GM12878 (cell line): Measurements from ENCODE around the gene FHL5. TPM values are rescaled to one million over a fixed set of nuclear protein-coding genes. Genes with fewer than 3 reads are reported as not detected.

Experiments
- BRCA1 ChIP-seq: IDR thresholded peaks from 2 replicates; pipeline ENCODE4 v1.6.1; 2011; ENCODE audit warnings: low read depth, low read length, improper control_type of control experiment
- EP300 ChIP-seq, 2 experiments: fragments of 150-350 bp in 1 of 2; IDR thresholded peaks; 2 replicates each; pipeline ENCODE4 v1.6.1; 2011 to 2012; ENCODE audit warnings: low read depth in 2 of 2, low read length in 2 of 2, borderline replicate concordance in 1 of 2, improper control_type of control experiment in 1 of 2, inconsistent platforms in 1 of 2; ENCODE audit not compliant: control insufficient read depth in 1 of 2
- EZH2 ChIP-seq: IDR thresholded peaks from 2 replicates; pipeline ENCODE4 v1.6.1; 2012; ENCODE audit warnings: low read depth, mild to moderate bottlenecking, control low read depth, inconsistent platforms, low read length, borderline replicate concordance; ENCODE audit not compliant: control insufficient read depth
- IKZF1 ChIP-seq: fragments of 450-650 bp; conservative IDR thresholded peaks from 2 replicates; pipeline ENCODE4 v1.6.1; 2017; ENCODE audit warnings: antibody characterized with exemption, mild to moderate bottlenecking
- IKZF2 ChIP-seq, 2 experiments: fragments of 450-650 bp; IDR thresholded peaks; 2 replicates each; pipeline ENCODE4 v1.6.1; 2017; ENCODE audit warnings: mild to moderate bottlenecking in 2 of 2, moderate library complexity in 2 of 2
- LARP7 ChIP-seq: fragments of 450-650 bp; IDR thresholded peaks from 2 replicates; pipeline ENCODE4 v1.6.1; 2017; ENCODE audit warnings: mild to moderate bottlenecking
- RUNX3 ChIP-seq: IDR thresholded peaks from 2 replicates; pipeline ENCODE4 v1.6.1; 2012; ENCODE audit warnings: low read length, inconsistent platforms
- SPI1 ChIP-seq: IDR thresholded peaks from 2 replicates; pipeline ENCODE4 v1.6.1; 2011; ENCODE audit warnings: low read depth, mild to moderate bottlenecking, low read length, moderate library complexity, borderline replicate concordance; ENCODE audit not compliant: insufficient read depth
- SRF ChIP-seq, 2 experiments: IDR thresholded peaks; 2 replicates each; pipeline ENCODE4 v1.6.1; 2011; ENCODE audit warnings: low read depth in 2 of 2, low read length in 2 of 2, mild to moderate bottlenecking in 1 of 2, moderate library complexity in 1 of 2
- TAF1 ChIP-seq: IDR thresholded peaks from 2 replicates; pipeline ENCODE4 v1.6.1; 2011; ENCODE audit warnings: mild to moderate bottlenecking, low read depth, low read length, borderline replicate concordance
- polyA plus RNA-seq, 11 experiments: library from polyadenylated mRNA; depleted of rRNA in 4 of 11; unstranded in 6 of 11; stranded (reverse) in 5 of 11; fragments of >200 nt; fragmentation: Nextera tagmentation in 4 of 11; fragmentation: Illumina TruSeq in 1 of 11; extraction: Ambion mirVana in 4 of 11; extraction: Trizol in 1 of 11; gene quantifications; 1 replicate in 1 of 11; 2 replicates in 10 of 11; pipeline versions ENCODE4 v1.2.1 to v1.2.3, GENCODE V29; 2011 to 2016; ENCODE audit warnings: inconsistent platforms in 2 of 11, missing spikeins in 2 of 11, low read depth in 1 of 11
- total RNA-seq, 4 experiments: library from RNA; depleted of rRNA in 3 of 4; stranded (reverse); fragments of >200 nt in 3 of 4; fragmentation: Illumina TruSeq in 1 of 4; extraction: Trizol in 1 of 4; gene quantifications; 2 replicates each; pipeline versions ENCODE4 v1.2.1 to v1.2.3, GENCODE V29; 2013 to 2021
- TF ChIP-seq, protein P1 (sequence below): fragments of 450-650 bp; IDR thresholded peaks from 2 replicates; pipeline ENCODE4 v1.6.1; 2017; ENCODE audit warnings: mild to moderate bottlenecking, low read depth, inconsistent platforms; ENCODE audit not compliant: poor library complexity, severe bottlenecking
- TF ChIP-seq, protein P2 (sequence below): fragments of 450-650 bp; IDR thresholded peaks from 2 replicates; pipeline ENCODE4 v1.6.1; 2017; ENCODE audit warnings: mild to moderate bottlenecking, moderate library complexity
- TF ChIP-seq, protein P3 (sequence below): fragments of 450-650 bp; IDR thresholded peaks from 2 replicates; pipeline ENCODE4 v1.6.1; 2018; ENCODE audit warnings: mild to moderate bottlenecking, low read depth, moderate library complexity; ENCODE audit not compliant: partially characterized antibody
- TF ChIP-seq, protein P4 (sequence below): IDR thresholded peaks from 2 replicates; pipeline ENCODE4 v1.6.1; 2011; ENCODE audit warnings: mild to moderate bottlenecking, low read depth, low read length, moderate library complexity; ENCODE audit not compliant: insufficient replicate concordance
- TF ChIP-seq, protein P5 (sequence below): fragments of 450-650 bp; formaldehyde crosslinking; IDR thresholded peaks from 2 replicates; pipeline ENCODE4 v1.5.0; 2022; ENCODE audit warnings: mild to moderate bottlenecking, missing genetic modification characterization

FHL5 gene
- total and polyA plus RNA-seq, 10 of the 15 experiments (the other 5 are each of a cell fraction or from before 2014, with no cell fraction given) = 0.16 TPM; not detected in 9

DNA sequence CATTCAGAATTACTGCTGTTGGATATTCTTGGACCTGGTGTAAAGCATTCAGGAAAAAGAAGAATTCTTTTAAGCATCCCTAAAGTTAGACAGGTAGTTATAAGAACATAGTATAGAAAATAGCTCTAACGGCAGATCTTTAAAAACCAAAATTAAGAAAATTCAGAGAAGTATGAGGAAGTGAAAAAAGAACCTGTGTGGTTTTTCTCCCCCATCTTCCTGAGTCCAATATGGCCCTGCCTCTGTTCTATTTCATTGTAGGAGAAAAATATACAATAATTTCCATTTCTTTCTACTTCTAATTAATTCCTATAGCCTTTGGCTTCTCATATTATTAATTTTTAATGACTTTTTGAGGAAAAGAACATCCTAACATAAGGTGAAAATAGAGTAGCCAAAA lies 47.1 kb downstream of the FHL5 start (continued):
- TF ChIP-seq, protein P1, sequence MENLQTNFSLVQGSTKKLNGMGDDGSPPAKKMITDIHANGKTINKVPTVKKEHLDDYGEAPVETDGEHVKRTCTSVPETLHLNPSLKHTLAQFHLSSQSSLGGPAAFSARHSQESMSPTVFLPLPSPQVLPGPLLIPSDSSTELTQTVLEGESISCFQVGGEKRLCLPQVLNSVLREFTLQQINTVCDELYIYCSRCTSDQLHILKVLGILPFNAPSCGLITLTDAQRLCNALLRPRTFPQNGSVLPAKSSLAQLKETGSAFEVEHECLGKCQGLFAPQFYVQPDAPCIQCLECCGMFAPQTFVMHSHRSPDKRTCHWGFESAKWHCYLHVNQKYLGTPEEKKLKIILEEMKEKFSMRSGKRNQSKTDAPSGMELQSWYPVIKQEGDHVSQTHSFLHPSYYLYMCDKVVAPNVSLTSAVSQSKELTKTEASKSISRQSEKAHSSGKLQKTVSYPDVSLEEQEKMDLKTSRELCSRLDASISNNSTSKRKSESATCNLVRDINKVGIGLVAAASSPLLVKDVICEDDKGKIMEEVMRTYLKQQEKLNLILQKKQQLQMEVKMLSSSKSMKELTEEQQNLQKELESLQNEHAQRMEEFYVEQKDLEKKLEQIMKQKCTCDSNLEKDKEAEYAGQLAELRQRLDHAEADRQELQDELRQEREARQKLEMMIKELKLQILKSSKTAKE = peak; percentile 22
- TF ChIP-seq, protein P2, sequence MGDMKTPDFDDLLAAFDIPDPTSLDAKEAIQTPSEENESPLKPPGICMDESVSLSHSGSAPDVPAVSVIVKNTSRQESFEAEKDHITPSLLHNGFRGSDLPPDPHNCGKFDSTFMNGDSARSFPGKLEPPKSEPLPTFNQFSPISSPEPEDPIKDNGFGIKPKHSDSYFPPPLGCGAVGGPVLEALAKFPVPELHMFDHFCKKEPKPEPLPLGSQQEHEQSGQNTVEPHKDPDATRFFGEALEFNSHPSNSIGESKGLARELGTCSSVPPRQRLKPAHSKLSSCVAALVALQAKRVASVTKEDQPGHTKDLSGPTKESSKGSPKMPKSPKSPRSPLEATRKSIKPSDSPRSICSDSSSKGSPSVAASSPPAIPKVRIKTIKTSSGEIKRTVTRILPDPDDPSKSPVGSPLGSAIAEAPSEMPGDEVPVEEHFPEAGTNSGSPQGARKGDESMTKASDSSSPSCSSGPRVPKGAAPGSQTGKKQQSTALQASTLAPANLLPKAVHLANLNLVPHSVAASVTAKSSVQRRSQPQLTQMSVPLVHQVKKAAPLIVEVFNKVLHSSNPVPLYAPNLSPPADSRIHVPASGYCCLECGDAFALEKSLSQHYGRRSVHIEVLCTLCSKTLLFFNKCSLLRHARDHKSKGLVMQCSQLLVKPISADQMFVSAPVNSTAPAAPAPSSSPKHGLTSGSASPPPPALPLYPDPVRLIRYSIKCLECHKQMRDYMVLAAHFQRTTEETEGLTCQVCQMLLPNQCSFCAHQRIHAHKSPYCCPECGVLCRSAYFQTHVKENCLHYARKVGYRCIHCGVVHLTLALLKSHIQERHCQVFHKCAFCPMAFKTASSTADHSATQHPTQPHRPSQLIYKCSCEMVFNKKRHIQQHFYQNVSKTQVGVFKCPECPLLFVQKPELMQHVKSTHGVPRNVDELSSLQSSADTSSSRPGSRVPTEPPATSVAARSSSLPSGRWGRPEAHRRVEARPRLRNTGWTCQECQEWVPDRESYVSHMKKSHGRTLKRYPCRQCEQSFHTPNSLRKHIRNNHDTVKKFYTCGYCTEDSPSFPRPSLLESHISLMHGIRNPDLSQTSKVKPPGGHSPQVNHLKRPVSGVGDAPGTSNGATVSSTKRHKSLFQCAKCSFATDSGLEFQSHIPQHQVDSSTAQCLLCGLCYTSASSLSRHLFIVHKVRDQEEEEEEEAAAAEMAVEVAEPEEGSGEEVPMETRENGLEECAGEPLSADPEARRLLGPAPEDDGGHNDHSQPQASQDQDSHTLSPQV = peak; percentile 87; the same call in 1 of the 2 replicates
- no peak for TF ChIP-seq EZH2
- TF ChIP-seq SPI1 = peak; percentile 87
- TF ChIP-seq, protein P3, sequence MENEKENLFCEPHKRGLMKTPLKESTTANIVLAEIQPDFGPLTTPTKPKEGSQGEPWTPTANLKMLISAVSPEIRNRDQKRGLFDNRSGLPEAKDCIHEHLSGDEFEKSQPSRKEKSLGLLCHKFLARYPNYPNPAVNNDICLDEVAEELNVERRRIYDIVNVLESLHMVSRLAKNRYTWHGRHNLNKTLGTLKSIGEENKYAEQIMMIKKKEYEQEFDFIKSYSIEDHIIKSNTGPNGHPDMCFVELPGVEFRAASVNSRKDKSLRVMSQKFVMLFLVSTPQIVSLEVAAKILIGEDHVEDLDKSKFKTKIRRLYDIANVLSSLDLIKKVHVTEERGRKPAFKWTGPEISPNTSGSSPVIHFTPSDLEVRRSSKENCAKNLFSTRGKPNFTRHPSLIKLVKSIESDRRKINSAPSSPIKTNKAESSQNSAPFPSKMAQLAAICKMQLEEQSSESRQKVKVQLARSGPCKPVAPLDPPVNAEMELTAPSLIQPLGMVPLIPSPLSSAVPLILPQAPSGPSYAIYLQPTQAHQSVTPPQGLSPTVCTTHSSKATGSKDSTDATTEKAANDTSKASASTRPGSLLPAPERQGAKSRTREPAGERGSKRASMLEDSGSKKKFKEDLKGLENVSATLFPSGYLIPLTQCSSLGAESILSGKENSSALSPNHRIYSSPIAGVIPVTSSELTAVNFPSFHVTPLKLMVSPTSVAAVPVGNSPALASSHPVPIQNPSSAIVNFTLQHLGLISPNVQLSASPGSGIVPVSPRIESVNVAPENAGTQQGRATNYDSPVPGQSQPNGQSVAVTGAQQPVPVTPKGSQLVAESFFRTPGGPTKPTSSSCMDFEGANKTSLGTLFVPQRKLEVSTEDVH = no peak
- TF ChIP-seq, protein P4, sequence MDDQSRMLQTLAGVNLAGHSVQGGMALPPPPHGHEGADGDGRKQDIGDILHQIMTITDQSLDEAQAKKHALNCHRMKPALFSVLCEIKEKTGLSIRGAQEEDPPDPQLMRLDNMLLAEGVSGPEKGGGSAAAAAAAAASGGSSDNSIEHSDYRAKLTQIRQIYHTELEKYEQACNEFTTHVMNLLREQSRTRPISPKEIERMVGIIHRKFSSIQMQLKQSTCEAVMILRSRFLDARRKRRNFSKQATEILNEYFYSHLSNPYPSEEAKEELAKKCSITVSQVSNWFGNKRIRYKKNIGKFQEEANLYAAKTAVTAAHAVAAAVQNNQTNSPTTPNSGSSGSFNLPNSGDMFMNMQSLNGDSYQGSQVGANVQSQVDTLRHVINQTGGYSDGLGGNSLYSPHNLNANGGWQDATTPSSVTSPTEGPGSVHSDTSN = no peak
- no peak for TF ChIP-seq SRF (IDR thresholded peaks at IDR 0.05; ENCODE audit: low read depth in 2 of 2, low read length in 2 of 2)
- TF ChIP-seq IKZF2 (IDR thresholded peaks at IDR 0.05) = peak in 1 of 2 experiments; percentile 47; a peak in 2 of 4 replicates
- peak; percentile 38 to 54; a peak in 1 of 4 replicates for TF ChIP-seq EP300 (IDR thresholded peaks at IDR 0.05; ENCODE audit: borderline replicate concordance in 1 of 2, control insufficient read depth in 1 of 2, low read depth in 2 of 2, low read length in 2 of 2)
- TF ChIP-seq BRCA1 = no peak
- TF ChIP-seq, protein P5, sequence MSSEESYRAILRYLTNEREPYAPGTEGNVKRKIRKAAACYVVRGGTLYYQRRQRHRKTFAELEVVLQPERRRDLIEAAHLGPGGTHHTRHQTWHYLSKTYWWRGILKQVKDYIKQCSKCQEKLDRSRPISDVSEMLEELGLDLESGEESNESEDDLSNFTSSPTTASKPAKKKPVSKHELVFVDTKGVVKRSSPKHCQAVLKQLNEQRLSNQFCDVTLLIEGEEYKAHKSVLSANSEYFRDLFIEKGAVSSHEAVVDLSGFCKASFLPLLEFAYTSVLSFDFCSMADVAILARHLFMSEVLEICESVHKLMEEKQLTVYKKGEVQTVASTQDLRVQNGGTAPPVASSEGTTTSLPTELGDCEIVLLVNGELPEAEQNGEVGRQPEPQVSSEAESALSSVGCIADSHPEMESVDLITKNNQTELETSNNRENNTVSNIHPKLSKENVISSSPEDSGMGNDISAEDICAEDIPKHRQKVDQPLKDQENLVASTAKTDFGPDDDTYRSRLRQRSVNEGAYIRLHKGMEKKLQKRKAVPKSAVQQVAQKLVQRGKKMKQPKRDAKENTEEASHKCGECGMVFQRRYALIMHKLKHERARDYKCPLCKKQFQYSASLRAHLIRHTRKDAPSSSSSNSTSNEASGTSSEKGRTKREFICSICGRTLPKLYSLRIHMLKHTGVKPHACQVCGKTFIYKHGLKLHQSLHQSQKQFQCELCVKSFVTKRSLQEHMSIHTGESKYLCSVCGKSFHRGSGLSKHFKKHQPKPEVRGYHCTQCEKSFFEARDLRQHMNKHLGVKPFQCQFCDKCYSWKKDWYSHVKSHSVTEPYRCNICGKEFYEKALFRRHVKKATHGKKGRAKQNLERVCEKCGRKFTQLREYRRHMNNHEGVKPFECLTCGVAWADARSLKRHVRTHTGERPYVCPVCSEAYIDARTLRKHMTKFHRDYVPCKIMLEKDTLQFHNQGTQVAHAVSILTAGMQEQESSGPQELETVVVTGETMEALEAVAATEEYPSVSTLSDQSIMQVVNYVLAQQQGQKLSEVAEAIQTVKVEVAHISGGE (CRISPR knock-in tag) = no peak
- no peak for TF ChIP-seq IKZF1
- TF ChIP-seq TAF1 = no peak
- TF ChIP-seq RUNX3 = peak; percentile 69
- no peak for TF ChIP-seq LARP7
